H1 (cell line): ENCODE data around the gene MEA1. TPM values are rescaled to one million over a fixed set of nuclear protein-coding genes. Genes with fewer than 3 reads are reported as not detected.
A peak's percentile ranks its signal among the peaks of the same experiment; 100 is the strongest.

Experiments
- CTCF ChIA-PET: fragments of 300-600 bp; sonication (Branson Sonifier 250); formaldehyde crosslinking; loops from one replicate; lab custom pipeline; 2021; ENCODE audit not compliant: partially characterized antibody; lab: Charles Lee
- POLR2A ChIA-PET: fragments of 300-600 bp; sonication (Branson Sonifier 250); formaldehyde crosslinking; loops from one replicate; lab custom pipeline; 2021; ENCODE audit warnings: inconsistent platforms; ENCODE audit not compliant: partially characterized antibody; lab: Charles Lee
- DNase-seq, 2 experiments: peaks; one replicate each; pipeline versions ENCODE4 v3.0.0 to v3.0.0-alpha.2; 2010 to 2022; ENCODE audit warnings: low spot score in 2 of 2, low read depth in 1 of 2, mixed read lengths in 1 of 2
- FAIRE-seq: peaks from 2 replicates; lab custom pipeline; 2011; peaks lifted over from hg19 to GRCh38; lab: Jason Lieb, UNC
- H2AFZ ChIP-seq: 2 replicates; pipeline ENCODE4 v1.8.1; 2012; ENCODE audit warnings: low read length, inconsistent platforms
- H2AK5ac ChIP-seq: 2 replicates; pipeline ENCODE4 v1.6.1; 2013; ENCODE audit warnings: low read depth, low read length
- H2BK120ac ChIP-seq: replicated peaks from 2 replicates; pipeline ENCODE3; 2013; ENCODE audit warnings: low read depth, low read length, inconsistent platforms
- H2BK12ac ChIP-seq: 2 replicates; pipeline ENCODE4 v1.6.1; 2013; ENCODE audit warnings: low read depth, low read length
- H2BK15ac ChIP-seq: 2 replicates; pipeline ENCODE4 v1.6.1; 2013; ENCODE audit warnings: low read length
- H2BK20ac ChIP-seq: 2 replicates; pipeline ENCODE4 v1.6.1; 2013; ENCODE audit warnings: low read length
- H2BK5ac ChIP-seq: 2 replicates; pipeline ENCODE4 v1.6.1; 2013; ENCODE audit warnings: low read depth, low read length
- H3K14ac ChIP-seq: 2 replicates; pipeline ENCODE4 v1.6.1; 2013; ENCODE audit warnings: inconsistent platforms; ENCODE audit not compliant: insufficient read length
- H3K18ac ChIP-seq: 2 replicates; pipeline ENCODE4 v1.6.1; 2013; ENCODE audit warnings: low read length; ENCODE audit errors: extremely low read depth
- H3K23ac ChIP-seq: 2 replicates; pipeline ENCODE4 v1.6.1; 2013; ENCODE audit warnings: inconsistent platforms; ENCODE audit not compliant: insufficient read length
- H3K23me2 ChIP-seq: 2 replicates; pipeline ENCODE4 v1.6.1; 2013; ENCODE audit warnings: low read depth, low read length
- H3K27ac ChIP-seq: 2 replicates; pipeline ENCODE4 v1.6.1; 2011; ENCODE audit warnings: low read depth, low read length, inconsistent platforms
- H3K27me3 ChIP-seq, 4 experiments: replicated peaks in 1 of 4; 1 replicate in 1 of 4; 2 replicates in 3 of 4; pipeline versions ENCODE4 v1.6.1 to v1.8.1; 2011 to 2013; ENCODE audit warnings: low read length in 3 of 4, mild to moderate bottlenecking in 3 of 4, inconsistent platforms in 2 of 4, mixed read lengths in 2 of 4, moderate library complexity in 1 of 4; ENCODE audit not compliant: control insufficient read depth in 3 of 4, insufficient read depth in 3 of 4; ENCODE audit errors: extremely low read depth in 1 of 4
- H3K36me3 ChIP-seq, 4 experiments: 2 replicates each; pipeline versions ENCODE4 v1.6.1 to v1.8.1; 2011 to 2013; ENCODE audit warnings: mild to moderate bottlenecking in 4 of 4, low read length in 3 of 4, moderate library complexity in 2 of 4, control low read depth in 1 of 4, inconsistent platforms in 1 of 4; ENCODE audit not compliant: insufficient read depth in 4 of 4, control insufficient read depth in 2 of 4
- H3K4ac ChIP-seq: replicated peaks from 2 replicates; pipeline ENCODE3; 2013; ENCODE audit warnings: low read length, low read depth, mixed read lengths, inconsistent platforms; ENCODE audit not compliant: insufficient read length
- H3K4me1 ChIP-seq, 4 experiments: replicated peaks in 1 of 4; 1 replicate in 1 of 4; 2 replicates in 3 of 4; pipeline versions ENCODE4 v1.6.1 to v1.8.1; 2011 to 2013; ENCODE audit warnings: low read length in 3 of 4, inconsistent platforms in 2 of 4, mixed read lengths in 1 of 4; ENCODE audit not compliant: insufficient read depth in 4 of 4, control insufficient read depth in 3 of 4
- H3K4me2 ChIP-seq, 2 experiments: 2 replicates each; pipeline versions ENCODE4 v1.6.1 to v1.8.1; 2011 to 2013; ENCODE audit warnings: low read depth in 2 of 2, low read length in 2 of 2, control low read depth in 1 of 2, inconsistent platforms in 1 of 2, mild to moderate bottlenecking in 1 of 2; ENCODE audit not compliant: insufficient read depth in 1 of 2
- H3K4me3 ChIP-seq, 4 experiments: fragments of 200-600, 300-600 bp in 1 of 4; sonication (generic), shearing (Covaris generic), sonication (Bioruptor Twin) in 1 of 4; 2 replicates each; pipeline versions ENCODE4 v1.5.1 to v1.8.1; 2011 to 2016; ENCODE audit warnings: low read length in 4 of 4, low read depth in 3 of 4, control low read depth in 2 of 4, inconsistent platforms in 2 of 4, mild to moderate bottlenecking in 2 of 4, mixed read lengths in 1 of 4, moderate library complexity in 1 of 4; ENCODE audit not compliant: insufficient read depth in 2 of 4; ENCODE audit errors: extremely low read depth in 1 of 4
- H3K56ac ChIP-seq: replicated peaks from 2 replicates; pipeline ENCODE3; 2013; ENCODE audit warnings: low read depth, mild to moderate bottlenecking, mixed read lengths, low read length, inconsistent platforms; ENCODE audit not compliant: insufficient read length
- H3K79me1 ChIP-seq: 2 replicates; pipeline ENCODE4 v1.6.1; 2013; ENCODE audit warnings: low read depth, low read length, control low read depth
- H3K79me2 ChIP-seq, 2 experiments: 2 replicates each; pipeline versions ENCODE4 v1.6.1 to v1.8.1; 2012 to 2013; ENCODE audit warnings: low read length in 2 of 2, mild to moderate bottlenecking in 2 of 2, inconsistent platforms in 1 of 2; ENCODE audit not compliant: insufficient read depth in 2 of 2, control insufficient read depth in 1 of 2
- H3K9ac ChIP-seq, 4 experiments: replicated peaks in 1 of 4; 1 replicate in 1 of 4; 2 replicates in 3 of 4; pipeline versions ENCODE4 v1.6.1 to v1.8.1; 2011 to 2013; ENCODE audit warnings: low read depth in 3 of 4, low read length in 3 of 4, control low read depth in 2 of 4, mild to moderate bottlenecking in 2 of 4, moderate library complexity in 2 of 4, inconsistent platforms in 1 of 4; ENCODE audit errors: extremely low read depth in 1 of 4
- H3K9me3 ChIP-seq, 2 experiments: 2 replicates each; pipeline versions ENCODE4 v1.6.1 to v1.8.1; 2012 to 2013; ENCODE audit warnings: mild to moderate bottlenecking in 2 of 2, moderate library complexity in 2 of 2, control low read depth in 1 of 2, inconsistent platforms in 1 of 2, low read depth in 1 of 2, low read length in 1 of 2, mixed read lengths in 1 of 2; ENCODE audit not compliant: insufficient read depth in 2 of 2
- H4K20me1 ChIP-seq, 2 experiments: replicated peaks in 1 of 2; 2 replicates each; pipeline versions ENCODE3 to v1.8.1; 2011 to 2013; ENCODE audit warnings: inconsistent platforms in 2 of 2, low read length in 2 of 2, mild to moderate bottlenecking in 1 of 2; ENCODE audit not compliant: insufficient read depth in 2 of 2, control insufficient read depth in 1 of 2
- H4K5ac ChIP-seq: 2 replicates; pipeline ENCODE4 v1.6.1; 2013; ENCODE audit warnings: low read length, low read depth, mixed read lengths, inconsistent platforms; ENCODE audit not compliant: insufficient read length
- H4K8ac ChIP-seq: 2 replicates; pipeline ENCODE4 v1.8.0; 2013; ENCODE audit warnings: mild to moderate bottlenecking, moderate library complexity, low read length, inconsistent platforms; ENCODE audit not compliant: insufficient read depth; ENCODE audit errors: extremely low read depth
- H4K91ac ChIP-seq: replicated peaks from 2 replicates; pipeline ENCODE3; 2013; ENCODE audit warnings: low read length, mixed read lengths, inconsistent platforms; ENCODE audit not compliant: insufficient read length
- RAD21 ChIP-seq, 2 experiments: IDR thresholded peaks in 1 of 2; conservative IDR thresholded peaks in 1 of 2; 2 replicates each; pipeline ENCODE4 v1.6.1; 2011; ENCODE audit warnings: low read depth in 2 of 2, low read length in 2 of 2, improper control_type of control experiment in 1 of 2, inconsistent platforms in 1 of 2, mild to moderate bottlenecking in 1 of 2, moderate library complexity in 1 of 2
- TCF12 ChIP-seq: IDR thresholded peaks from 2 replicates; pipeline ENCODE4 v1.6.1; 2011; ENCODE audit warnings: low read depth, mild to moderate bottlenecking, low read length
- WGBS, 2 experiments: shearing (Covaris generic) in 1 of 2; methylation state at CpG; one replicate each; pipeline versions ENCODE4 v1.1.6 to v1.1.7; 2013 to 2015; ENCODE audit warnings: low lambda C conversion rate in 2 of 2, mixed read lengths in 2 of 2, inconsistent platforms in 1 of 2, low coverage in 1 of 2, missing lambda C conversion rate in 1 of 2; ENCODE audit not compliant: insufficient replicate concordance in 2 of 2, insufficient coverage in 1 of 2, insufficient read length in 1 of 2; ENCODE audit errors: extremely low coverage in 1 of 2, missing lambda C conversion rate in 1 of 2; 5-methylcytosine and 5-hydroxymethylcytosine counted together
- polyA plus RNA-seq, 7 experiments: library from polyadenylated mRNA; depleted of rRNA in 3 of 7; stranded (reverse) in 5 of 7; unstranded in 2 of 7; fragments of >200 nt in 5 of 7; fragments of 200-250 nt in 2 of 7; gene quantifications; 1 replicate in 5 of 7; 2 replicates in 1 of 7; 4 replicates in 1 of 7; pipeline versions ENCODE4 v1.2.1 to v1.2.3, GENCODE V29; 2011 to 2013; ENCODE audit warnings: missing spikeins in 2 of 7, mixed read lengths in 2 of 7
- total RNA-seq: library from RNA; stranded (reverse); fragmentation: NEBNext Ultra II Directional; extraction: Animal tissue kit (Norgen Biotek cat#: 25700); gene quantifications from 2 replicates; pipeline ENCODE4 v1.2.1, GENCODE V29; 2021
- TF ChIP-seq, protein P1 (sequence below), 3 experiments: IDR thresholded peaks; 1 replicate in 2 of 3; 2 replicates in 1 of 3; pipeline versions ENCODE4 v1.5.1 to v1.6.1; 2011; ENCODE audit warnings: low read length in 3 of 3, mild to moderate bottlenecking in 3 of 3, inconsistent platforms in 2 of 3, low read depth in 1 of 3, moderate library complexity in 1 of 3; ENCODE audit not compliant: insufficient read depth in 1 of 3; ENCODE audit errors: control extremely low read depth in 1 of 3

MEA1 gene
- total and polyA plus RNA-seq, 2 of the 8 experiments (the other 6 are each of a cell fraction or from before 2014, with no cell fraction given), result 94.2 to 96.4 TPM

DNA sequence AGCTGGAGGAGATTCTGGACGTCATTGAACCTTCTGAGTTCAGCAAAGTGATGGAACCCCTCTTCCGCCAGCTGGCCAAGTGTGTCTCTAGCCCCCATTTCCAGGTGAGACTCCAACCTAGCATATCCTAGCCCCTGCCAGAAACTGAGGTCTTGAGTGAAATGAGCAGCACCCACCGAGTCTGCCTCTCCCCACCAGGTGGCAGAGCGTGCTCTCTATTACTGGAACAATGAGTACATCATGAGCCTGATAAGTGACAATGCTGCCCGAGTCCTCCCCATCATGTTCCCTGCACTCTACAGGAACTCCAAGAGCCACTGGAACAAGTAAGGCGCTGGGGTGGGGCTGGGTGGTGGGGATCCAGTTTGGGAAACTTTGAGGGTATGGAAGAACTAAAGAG is 4.6 kb downstream of the MEA1 start:
- Histone ChIP-seq H2BK5ac (no peak overlapping the region), H3K56ac (no peak overlapping the region), H3K36me3 (peaks cover 16 to 61% (median 38%) of the 10 kb centered on the region in 4 experiments), H4K91ac (no peak overlapping the region), H3K27ac (no peak overlapping the region), H2BK20ac (no peak overlapping the region), H2BK120ac (no peak overlapping the region), H3K79me2 (peaks cover 0 to 14% of the 10 kb centered on the region in 2 experiments; a peak in 1 of 4 replicates), H2AFZ (no peak overlapping the region), H3K9me3 (no peaks in the 10 kb centered on the region), H3K18ac (no peak overlapping the region), H4K5ac (no peak overlapping the region), H2BK12ac (no peak overlapping the region), H2AK5ac (no peak overlapping the region), H3K4ac (no peak overlapping the region), H3K4me3 (no peak overlapping the region), H3K23me2 (peaks cover 2% of the 10 kb centered on the region; the same call in 1 of the 2 replicates)
- CTCF ChIA-PET, result interaction anchor here (0.9 to 6.0 kb wide), 14 partner anchors 9 to 136 kb away, joined by 3 to 33 read pairs (median 5); partner anchors contain the start of genes PEX6 and RRP36
- POLR2A ChIA-PET, result interaction anchor here (1.0 to 3.6 kb wide), 6 partner anchors 9 to 69 kb away, joined by 3 to 21 read pairs (median 4); partner anchors contain the start of gene GNMT
- 90% methylated on average over 6 of the region's 6 CpGs; no CpG with 5 or more reads in 1 of the 2 experiments for WGBS, 2 experiments
- FAIRE-seq, result no peak
- TF ChIP-seq, protein P1, sequence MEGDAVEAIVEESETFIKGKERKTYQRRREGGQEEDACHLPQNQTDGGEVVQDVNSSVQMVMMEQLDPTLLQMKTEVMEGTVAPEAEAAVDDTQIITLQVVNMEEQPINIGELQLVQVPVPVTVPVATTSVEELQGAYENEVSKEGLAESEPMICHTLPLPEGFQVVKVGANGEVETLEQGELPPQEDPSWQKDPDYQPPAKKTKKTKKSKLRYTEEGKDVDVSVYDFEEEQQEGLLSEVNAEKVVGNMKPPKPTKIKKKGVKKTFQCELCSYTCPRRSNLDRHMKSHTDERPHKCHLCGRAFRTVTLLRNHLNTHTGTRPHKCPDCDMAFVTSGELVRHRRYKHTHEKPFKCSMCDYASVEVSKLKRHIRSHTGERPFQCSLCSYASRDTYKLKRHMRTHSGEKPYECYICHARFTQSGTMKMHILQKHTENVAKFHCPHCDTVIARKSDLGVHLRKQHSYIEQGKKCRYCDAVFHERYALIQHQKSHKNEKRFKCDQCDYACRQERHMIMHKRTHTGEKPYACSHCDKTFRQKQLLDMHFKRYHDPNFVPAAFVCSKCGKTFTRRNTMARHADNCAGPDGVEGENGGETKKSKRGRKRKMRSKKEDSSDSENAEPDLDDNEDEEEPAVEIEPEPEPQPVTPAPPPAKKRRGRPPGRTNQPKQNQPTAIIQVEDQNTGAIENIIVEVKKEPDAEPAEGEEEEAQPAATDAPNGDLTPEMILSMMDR (IDR thresholded peaks at IDR 0.05; ENCODE audit: control extremely low read depth in 1 of 3, insufficient read depth in 1 of 3, low read depth in 1 of 3, low read length in 3 of 3), result peak in 2 of 3 experiments; percentile 48 to 54; a peak in 2 of 4 replicates
- TF ChIP-seq RAD21 (IDR thresholded peaks at IDR 0.05 in 1 of 2, conservative IDR thresholded peaks at IDR 0.05 in 1 of 2; ENCODE audit: low read depth in 2 of 2, low read length in 2 of 2) (peak; percentile 16 to 36; a peak in 2 of 4 replicates), TCF12 (no peak)
- TF ChIP-seq, all 59 proteins: peak for 2
- H3K14ac ChIP-seq, result no peak overlapping the region
- H3K27me3 ChIP-seq, result no peaks in the 10 kb centered on the region
- H3K79me1 ChIP-seq, result peaks cover 8% of the 10 kb centered on the region
- no peak overlapping the region for H4K8ac ChIP-seq
- H4K20me1 ChIP-seq, result peaks cover 0 to 11% of the 10 kb centered on the region in 2 experiments
- peaks cover 0 to 5% (median 4%) of the 10 kb centered on the region in 4 experiments; a peak in 5 of 7 replicates for H3K4me1 ChIP-seq
- no peak overlapping the region for H2BK15ac ChIP-seq
- no peak overlapping the region for H3K4me2 ChIP-seq
- H3K9ac ChIP-seq, result no peak overlapping the region
- H3K23ac ChIP-seq, result no peak overlapping the region
- no peak for DNase-seq
